ENCODE data around the gene GGA3. TPM values are rescaled to one million over a fixed set of nuclear protein-coding genes. Genes with fewer than 3 reads are reported as not detected.

The GGA3 gene
- total and polyA plus RNA-seq, 2 experiments from 2014 or later: 22.5 to 54.3 TPM

- no peak overlapping the region for H3K27ac Mint-ChIP-seq
- Histone ChIP-seq H3K4me1 (ENCODE audit: insufficient read depth) (peaks cover 5% of the 10 kb centered on the region), H3K36me3 (ENCODE audit: insufficient read depth) (no peaks in the 10 kb centered on the region; the same call in 1 of the 2 replicates), H2AFZ (peak overlapping the region; percentile 97; the same call in 1 of the 2 replicates), H3K9me2 (ENCODE audit: insufficient read depth) (no peaks in the 10 kb centered on the region), H3K4me2 (peak overlapping the region; percentile 89), H4K20me1 (replicated peaks; ENCODE audit: insufficient read depth) (no peaks in the 10 kb centered on the region), H3K79me2 (replicated peaks; ENCODE audit: insufficient read depth) (peaks cover 6% of the 10 kb centered on the region), H3K4me3 (peak overlapping the region; percentile 88), H3K27me3 (ENCODE audit: insufficient read depth) (no peaks in the 10 kb centered on the region), H3F3A (replicated peaks; ENCODE audit: low read depth) (peaks cover 7% of the 10 kb centered on the region; the same call in 1 of the 2 replicates), H3K27ac (ENCODE audit: low read depth) (no peak overlapping the region)
- no peaks in the 10 kb centered on the region; the same call in 2 of the 3 replicates for H3K9me3 Mint-ChIP-seq
- TF ChIP-seq REST (IDR thresholded peaks at IDR 0.05; ENCODE audit: unreplicated experiment) (no peak), EZH2phosphoT487 (IDR thresholded peaks at IDR 0.05; ENCODE audit: unreplicated experiment) (no peak), CREB1 (CRISPR knock-in tag; IDR thresholded peaks at IDR 0.05; ENCODE audit: low read depth) (no peak), ZNF114 (CRISPR knock-in tag; IDR thresholded peaks at IDR 0.05) (no peak), STAT1 (IDR thresholded peaks at IDR 0.05; ENCODE audit: unreplicated experiment) (no peak), ZNF462 (CRISPR knock-in tag; IDR thresholded peaks at IDR 0.05) (no peak), ETS1 (IDR thresholded peaks at IDR 0.05) (no peak), EZH2 (IDR thresholded peaks at IDR 0.05; ENCODE audit: low read depth, unreplicated experiment) (no peak), ZNF331 (CRISPR knock-in tag; IDR thresholded peaks at IDR 0.05; ENCODE audit: low read depth) (no peak), POLR2AphosphoS5 (IDR thresholded peaks at IDR 0.05; ENCODE audit: low read depth) (no peak), NANOG (IDR thresholded peaks at IDR 0.05; ENCODE audit: borderline replicate concordance) (no peak), CTCF (conservative IDR thresholded peaks at IDR 0.05; ENCODE audit: low read depth in 2 of 2) (no peak), JUNB (IDR thresholded peaks at IDR 0.05; ENCODE audit: unreplicated experiment) (no peak)
- H3K36me3 Mint-ChIP-seq (ENCODE audit: low read depth): peaks cover 18% of the 10 kb centered on the region
- peaks cover 4% of the 10 kb centered on the region for H3K4me1 Mint-ChIP-seq
- peaks cover 6% of the 10 kb centered on the region for H3K27me3 Mint-ChIP-seq (ENCODE audit: insufficient read depth, low read depth, poor library complexity)
- peak overlapping the region; percentile 89 for H3K4me3 Mint-ChIP-seq
- no peak for DNase-seq (ENCODE audit: low spot score)
- ATAC-seq: no peak
These were observed 27.0 kb upstream of the GGA3 start for GRCh38 chr17:75288359-75288758.

Measured in GM23338 (cell line).